ENCODE data around the gene NTRK3.

The NTRK3 gene

DNA sequence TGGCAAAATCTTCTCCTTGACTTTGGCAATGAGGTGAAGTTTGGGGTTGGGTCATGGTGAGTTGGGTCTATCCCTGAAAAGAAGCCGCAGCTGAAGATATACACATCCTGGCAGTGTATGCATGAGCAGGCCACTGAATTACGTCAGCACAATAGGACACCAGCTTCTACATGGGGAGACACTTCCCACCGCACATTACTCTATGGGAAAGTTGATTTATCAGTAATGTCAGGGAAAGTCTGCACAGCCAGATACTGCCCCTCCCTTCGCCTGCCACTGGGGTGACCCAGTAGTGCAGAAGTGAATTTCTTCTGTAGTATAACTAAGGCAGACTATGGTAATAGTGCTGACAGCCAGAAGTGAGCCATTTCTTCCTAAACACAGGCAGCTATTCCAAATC, 245.0 kb downstream of the NTRK3 start:
- DNase-seq (ENCODE audit: extremely low spot score), result no peak
- TF ChIP-seq HDGF (IDR thresholded peaks at IDR 0.05; ENCODE audit: borderline replicate concordance), result no peak
- ChIA-PET POLR2A (no interaction called here), CTCF (no interaction called here)

DNA sequence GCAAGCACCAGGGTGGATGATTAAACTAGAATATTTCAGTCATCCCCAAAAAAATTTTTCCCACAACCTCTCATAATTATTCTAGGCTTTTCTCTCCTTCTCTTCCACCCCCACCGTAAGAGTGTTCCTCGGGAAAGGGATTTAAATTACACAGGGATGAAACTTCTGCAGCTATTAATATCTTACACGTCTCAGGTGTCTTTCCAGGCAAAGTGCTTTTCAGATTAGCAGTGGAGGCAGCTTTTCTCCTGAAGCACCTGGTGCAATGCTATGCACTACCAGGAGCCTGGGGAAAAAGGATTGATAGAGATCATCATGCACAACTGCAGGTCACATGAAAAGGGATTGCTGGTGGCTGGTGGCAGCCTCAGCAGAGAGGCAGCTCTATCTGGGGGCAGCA, 250.4 kb downstream of the NTRK3 start:
- CTCF ChIA-PET, result no interaction called here
- no peak for DNase-seq (ENCODE audit: extremely low spot score)
- POLR2A ChIA-PET, result no interaction called here
- TF ChIP-seq HDGF (IDR thresholded peaks at IDR 0.05; ENCODE audit: borderline replicate concordance) (no peak), ZNF384 (IDR thresholded peaks at IDR 0.05) (no peak), TARDBP (IDR thresholded peaks at IDR 0.05) (no peak), FOXM1 (IDR thresholded peaks at IDR 0.05; ENCODE audit: borderline replicate concordance) (no peak), ARNT (IDR thresholded peaks at IDR 0.05) (no peak), FOXA1 (IDR thresholded peaks at IDR 0.05) (no peak)
- TF ChIP-seq, protein P1, sequence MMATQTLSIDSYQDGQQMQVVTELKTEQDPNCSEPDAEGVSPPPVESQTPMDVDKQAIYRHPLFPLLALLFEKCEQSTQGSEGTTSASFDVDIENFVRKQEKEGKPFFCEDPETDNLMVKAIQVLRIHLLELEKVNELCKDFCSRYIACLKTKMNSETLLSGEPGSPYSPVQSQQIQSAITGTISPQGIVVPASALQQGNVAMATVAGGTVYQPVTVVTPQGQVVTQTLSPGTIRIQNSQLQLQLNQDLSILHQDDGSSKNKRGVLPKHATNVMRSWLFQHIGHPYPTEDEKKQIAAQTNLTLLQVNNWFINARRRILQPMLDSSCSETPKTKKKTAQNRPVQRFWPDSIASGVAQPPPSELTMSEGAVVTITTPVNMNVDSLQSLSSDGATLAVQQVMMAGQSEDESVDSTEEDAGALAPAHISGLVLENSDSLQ (IDR thresholded peaks at IDR 0.05), result no peak

DNA sequence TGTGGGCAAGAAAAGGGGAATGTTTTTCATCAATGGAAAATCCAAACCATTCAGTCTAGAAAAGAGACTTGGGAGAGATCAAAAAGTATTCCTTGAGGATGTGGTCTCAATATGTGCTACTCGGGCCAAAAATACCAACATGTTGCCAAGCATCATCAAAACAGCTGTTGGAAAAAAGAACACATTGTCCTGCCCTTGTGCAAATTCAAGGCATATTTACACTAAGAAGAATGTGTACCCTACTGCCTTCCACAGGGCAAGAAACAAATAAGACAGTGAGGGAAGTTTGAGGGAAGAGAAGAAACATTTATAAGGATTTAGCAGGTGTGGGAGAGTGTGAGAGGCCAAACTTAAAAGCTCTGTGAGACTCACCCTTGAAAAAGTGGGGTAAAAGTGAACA, 252.1 kb downstream of the NTRK3 start:
- POLR2A ChIA-PET, result no interaction called here
- TF ChIP-seq LEF1 (IDR thresholded peaks at IDR 0.05; ENCODE audit: borderline replicate concordance), result no peak
- no peak for TF ChIP-seq BHLHE40 (IDR thresholded peaks at IDR 0.05; ENCODE audit: borderline replicate concordance)
- TF ChIP-seq ZNF384 (IDR thresholded peaks at IDR 0.05), result no peak
- TF ChIP-seq HDGF (IDR thresholded peaks at IDR 0.05; ENCODE audit: borderline replicate concordance), result no peak
- TF ChIP-seq SP1 (IDR thresholded peaks at IDR 0.05), result no peak
- TF ChIP-seq ARNT (IDR thresholded peaks at IDR 0.05), result no peak
- no peak for TF ChIP-seq SUZ12 (IDR thresholded peaks at IDR 0.05)
- TF ChIP-seq TARDBP (IDR thresholded peaks at IDR 0.05), result no peak
- TF ChIP-seq ELF4 (IDR thresholded peaks at IDR 0.05), result no peak
- TF ChIP-seq CTBP1 (IDR thresholded peaks at IDR 0.05; ENCODE audit: borderline replicate concordance), result no peak
- TF ChIP-seq FOXM1 (IDR thresholded peaks at IDR 0.05; ENCODE audit: borderline replicate concordance), result no peak
- no peak for TF ChIP-seq FOXA1 (IDR thresholded peaks at IDR 0.05)
- no peak for TF ChIP-seq L3MBTL2 (conservative IDR thresholded peaks at IDR 0.05)
- no peak for TF ChIP-seq FOXK2 (IDR thresholded peaks at IDR 0.05)
- TF ChIP-seq, protein P1 (IDR thresholded peaks at IDR 0.05), result no peak
- TF ChIP-seq NFRKB (IDR thresholded peaks at IDR 0.05), result no peak
- CTCF ChIA-PET, result no interaction called here
- no peak for DNase-seq (ENCODE audit: extremely low spot score)

DNA sequence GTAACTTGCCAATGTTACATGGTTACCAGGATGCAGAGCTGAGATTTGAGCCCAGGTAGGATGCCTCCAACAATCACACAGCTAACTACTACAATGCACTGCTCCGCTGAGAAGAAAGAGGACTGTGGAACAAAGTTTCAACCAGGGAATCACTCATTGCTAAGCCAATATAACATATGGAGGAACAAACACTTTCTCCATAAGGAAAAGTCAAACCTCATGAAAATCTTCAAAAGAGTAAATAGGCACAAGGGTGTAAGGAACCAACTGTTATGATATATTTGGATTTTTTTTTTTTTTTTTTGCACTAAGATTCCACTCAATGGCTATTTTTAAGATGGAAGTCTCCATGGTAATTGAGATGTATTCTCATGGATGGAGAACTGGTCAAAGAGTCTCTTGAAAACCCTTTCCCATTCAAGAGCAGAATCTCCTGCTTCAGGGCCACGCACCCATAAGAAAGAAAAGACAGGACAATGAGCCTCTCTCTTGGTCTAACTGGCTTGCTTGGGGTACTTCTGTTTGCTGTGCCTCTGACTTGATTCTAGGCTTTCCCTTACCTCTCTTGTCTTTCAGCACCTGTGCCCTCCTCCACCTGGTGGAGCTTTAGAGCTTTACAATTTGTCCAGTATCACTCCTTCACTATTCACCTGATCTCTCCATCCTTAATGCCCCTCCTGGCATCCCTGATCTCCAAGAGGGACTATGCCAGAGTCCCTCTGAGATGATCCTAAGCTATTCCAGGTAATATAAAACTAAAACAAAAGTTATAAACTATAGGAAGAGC, 252.8 kb downstream of the NTRK3 start:
- CTCF ChIA-PET, result no interaction called here
- TF ChIP-seq HDGF (IDR thresholded peaks at IDR 0.05; ENCODE audit: borderline replicate concordance), result no peak
- TF ChIP-seq LEF1 (IDR thresholded peaks at IDR 0.05; ENCODE audit: borderline replicate concordance), result no peak
- TF ChIP-seq SUZ12 (IDR thresholded peaks at IDR 0.05), result no peak
- TF ChIP-seq FOXM1 (IDR thresholded peaks at IDR 0.05; ENCODE audit: borderline replicate concordance), result no peak
- TF ChIP-seq ELF4 (IDR thresholded peaks at IDR 0.05), result no peak
- TF ChIP-seq FOXA1 (IDR thresholded peaks at IDR 0.05), result no peak
- TF ChIP-seq ARNT (IDR thresholded peaks at IDR 0.05), result no peak
- POLR2A ChIA-PET, result no interaction called here
- DNase-seq (ENCODE audit: extremely low spot score), result no peak

DNA sequence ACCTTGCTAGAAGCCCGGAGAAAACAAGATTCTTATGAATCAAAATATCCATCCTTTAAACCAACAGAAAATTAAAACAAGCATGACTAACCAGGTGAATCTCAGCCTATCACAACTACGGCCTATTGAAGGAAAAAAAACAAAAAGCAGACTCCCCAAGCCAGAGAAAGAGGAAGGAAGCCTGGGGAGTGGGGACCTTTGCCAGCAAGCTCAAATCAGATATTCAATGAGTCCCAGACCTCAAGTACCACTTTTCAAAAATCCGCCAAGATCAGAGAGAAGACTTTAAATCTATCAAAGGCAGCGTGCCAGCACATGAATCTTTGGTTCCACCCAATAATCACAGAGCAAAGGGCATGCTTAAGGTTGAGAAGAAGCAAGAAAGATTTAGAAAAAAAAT, 253.8 kb downstream of the NTRK3 start:
- CTCF ChIA-PET, result no interaction called here

DNA sequence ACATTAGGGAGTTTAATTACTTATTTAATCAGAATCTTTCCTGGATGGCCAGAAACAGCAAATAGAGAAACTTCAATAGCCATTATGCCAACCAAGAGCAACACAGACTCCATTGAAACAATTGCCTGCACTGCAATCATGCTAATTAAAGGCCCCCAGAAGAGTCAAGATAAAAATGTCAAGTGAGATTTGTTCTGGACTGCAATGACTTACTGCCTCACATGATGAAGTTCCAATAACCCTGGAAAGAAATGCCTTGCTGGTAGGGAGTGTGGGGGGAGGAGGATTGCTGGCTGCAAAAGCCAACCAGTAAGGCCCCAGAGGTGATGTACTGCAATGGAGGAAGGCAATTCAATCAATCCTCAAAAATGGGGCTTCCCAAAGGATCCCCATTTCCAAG, 257.9 kb downstream of the NTRK3 start:
- ChIA-PET CTCF (no interaction called here), POLR2A (interaction anchor here (1.2 kb wide), 1 partner anchor 11 kb away, joined by 4 read pairs; no protein-coding TSS in a partner anchor)
- TF ChIP-seq TARDBP (IDR thresholded peaks at IDR 0.05) (no peak), FOXM1 (IDR thresholded peaks at IDR 0.05; ENCODE audit: borderline replicate concordance) (no peak), ELF4 (IDR thresholded peaks at IDR 0.05) (no peak), L3MBTL2 (conservative IDR thresholded peaks at IDR 0.05) (no peak), SP1 (IDR thresholded peaks at IDR 0.05) (no peak), HDGF (IDR thresholded peaks at IDR 0.05; ENCODE audit: borderline replicate concordance) (no peak), NFRKB (IDR thresholded peaks at IDR 0.05) (no peak), SUZ12 (IDR thresholded peaks at IDR 0.05) (no peak), ARNT (IDR thresholded peaks at IDR 0.05) (no peak), LEF1 (IDR thresholded peaks at IDR 0.05; ENCODE audit: borderline replicate concordance) (no peak), ZNF384 (IDR thresholded peaks at IDR 0.05) (no peak), CTBP1 (IDR thresholded peaks at IDR 0.05; ENCODE audit: borderline replicate concordance) (no peak)
- TF ChIP-seq, protein P1 (IDR thresholded peaks at IDR 0.05), result no peak
- DNase-seq (ENCODE audit: extremely low spot score), result no peak

More for the DNA sequence above, 253.8 kb downstream of the NTRK3 start:
- DNase-seq (ENCODE audit: extremely low spot score), result no peak
- POLR2A ChIA-PET, result no interaction called here
- no peak for TF ChIP-seq NFRKB (IDR thresholded peaks at IDR 0.05)
- TF ChIP-seq ZNF384 (IDR thresholded peaks at IDR 0.05), result no peak
- no peak for TF ChIP-seq SUZ12 (IDR thresholded peaks at IDR 0.05)
- no peak for TF ChIP-seq TARDBP (IDR thresholded peaks at IDR 0.05)
- no peak for TF ChIP-seq CTBP1 (IDR thresholded peaks at IDR 0.05; ENCODE audit: borderline replicate concordance)
- no peak for TF ChIP-seq FOXM1 (IDR thresholded peaks at IDR 0.05; ENCODE audit: borderline replicate concordance)
- no peak for TF ChIP-seq L3MBTL2 (conservative IDR thresholded peaks at IDR 0.05)
- no peak for TF ChIP-seq LEF1 (IDR thresholded peaks at IDR 0.05; ENCODE audit: borderline replicate concordance)
- TF ChIP-seq, protein P1 (IDR thresholded peaks at IDR 0.05), result no peak
- TF ChIP-seq FOXK2 (IDR thresholded peaks at IDR 0.05), result no peak
- no peak for TF ChIP-seq ELF4 (IDR thresholded peaks at IDR 0.05)
- no peak for TF ChIP-seq HDGF (IDR thresholded peaks at IDR 0.05; ENCODE audit: borderline replicate concordance)
- TF ChIP-seq BHLHE40 (IDR thresholded peaks at IDR 0.05; ENCODE audit: borderline replicate concordance), result no peak
- no peak for TF ChIP-seq SP1 (IDR thresholded peaks at IDR 0.05)
- TF ChIP-seq ARNT (IDR thresholded peaks at IDR 0.05), result no peak

All from HEK293T (cell line).